HG03103 (cell line): ENCODE data around the gene PROX2.

Experiments used
- ATAC-seq: cut with Tn5 transposase; IDR thresholded peaks from one replicate; pipeline ENCODE4 v1.9.1; 2021; ENCODE audit warnings: low read depth; ENCODE audit not compliant: unreplicated experiment

Gene PROX2

GRCh38 chr14:74909911-74910310, 34.0 kb upstream of the PROX2 start:
- ATAC-seq = no peak

- no peak for ATAC-seq
Observed at GRCh38 chr14:74909501-74909900, 33.6 kb upstream of the PROX2 start.

GRCh38 chr14:74908861-74909341, 33.0 kb upstream of the PROX2 start:
- no peak for ATAC-seq

DNA sequence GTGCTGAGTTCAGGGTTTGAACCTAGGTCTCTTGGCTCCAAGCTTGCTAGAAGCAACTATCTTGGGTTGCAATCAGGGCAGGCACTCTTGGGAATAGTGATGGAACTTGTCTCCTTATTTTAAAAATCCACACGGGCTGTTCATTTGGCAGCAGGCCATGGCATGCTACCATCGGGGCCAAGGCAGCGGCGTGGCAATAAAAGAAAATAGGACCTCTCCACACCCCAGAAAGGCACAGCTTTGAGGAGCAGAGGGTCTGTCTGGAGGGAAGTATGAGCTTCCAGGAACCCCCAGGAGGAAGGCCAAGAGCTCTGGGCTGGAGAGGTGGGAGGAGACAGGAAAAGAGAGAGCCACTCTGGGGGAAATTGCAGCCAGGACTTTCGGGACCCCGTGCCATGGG, 31.8 kb upstream of the PROX2 start:
- ATAC-seq = no peak

DNA sequence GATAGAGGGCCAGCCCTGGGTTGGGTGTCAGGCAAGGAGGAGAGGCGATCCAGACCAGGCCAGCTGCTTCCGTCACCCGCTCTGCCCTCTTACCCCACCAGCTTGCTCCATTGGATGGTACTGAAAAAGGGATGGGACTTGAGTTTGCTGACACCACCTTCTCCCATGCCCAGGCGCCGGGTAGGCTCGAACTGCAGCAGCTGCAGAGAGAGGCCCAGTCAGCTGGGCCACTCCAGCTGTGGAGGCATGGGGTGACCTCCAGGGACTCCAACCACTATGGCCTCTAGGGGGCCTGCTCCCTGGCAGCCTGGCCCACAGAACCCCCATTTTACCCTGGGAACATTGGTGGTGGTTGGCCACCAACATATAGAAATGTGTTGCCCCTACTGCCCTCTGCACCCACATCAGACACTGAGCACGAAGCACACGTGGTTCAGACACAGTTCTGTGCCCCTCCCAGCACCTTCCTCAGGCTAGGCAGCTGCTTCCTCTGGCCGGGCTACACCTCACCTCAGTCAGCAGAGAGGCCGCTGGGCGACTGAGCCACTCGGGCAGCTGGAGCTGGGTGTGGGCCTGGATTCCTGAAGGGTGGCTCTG, 31.1 kb upstream of the PROX2 start:
- ATAC-seq = no peak

GRCh38 chr14:74905595-74906142, 29.7 kb upstream of the PROX2 start:
- ATAC-seq = no peak

GRCh38 chr14:74904635-74905503, 28.9 kb upstream of the PROX2 start:
- no peak for ATAC-seq

DNA sequence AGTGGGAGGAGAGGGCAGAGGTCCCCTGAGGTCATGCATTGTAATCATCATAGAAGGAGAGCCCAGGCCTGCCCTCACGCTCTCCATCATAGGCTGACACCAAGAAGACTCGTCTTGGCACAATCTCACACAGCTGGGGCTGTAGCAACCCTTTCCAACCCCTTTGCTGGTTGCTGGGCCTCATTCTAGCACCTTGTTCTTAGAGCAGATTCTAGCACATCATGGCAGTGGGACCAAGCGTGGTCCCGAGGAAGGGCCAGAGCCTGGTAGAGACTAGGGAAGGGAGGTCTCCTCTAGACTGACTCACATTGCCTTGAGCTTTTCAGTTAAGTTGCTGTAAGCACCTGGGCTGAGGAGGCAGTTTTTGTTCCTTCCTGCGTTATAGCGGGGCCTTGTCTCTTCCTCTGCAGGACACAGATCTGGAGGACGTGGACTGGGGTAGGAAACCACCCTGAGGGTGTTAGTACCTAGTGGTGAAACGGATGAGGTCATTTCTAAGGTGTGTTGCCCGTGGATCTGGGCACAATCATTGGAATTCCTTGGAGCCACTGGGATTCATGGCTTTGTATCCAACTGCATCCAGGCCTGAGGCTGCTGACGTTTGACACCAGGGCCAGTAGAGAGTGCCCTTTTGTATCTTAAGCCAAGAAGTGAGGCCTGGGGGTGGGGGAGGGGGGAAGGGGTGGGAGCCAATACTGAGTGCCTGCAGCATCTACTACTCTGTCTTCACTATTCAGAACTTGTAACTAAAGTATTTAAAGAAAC, 27.2 kb upstream of the PROX2 start:
- ATAC-seq = no peak

DNA sequence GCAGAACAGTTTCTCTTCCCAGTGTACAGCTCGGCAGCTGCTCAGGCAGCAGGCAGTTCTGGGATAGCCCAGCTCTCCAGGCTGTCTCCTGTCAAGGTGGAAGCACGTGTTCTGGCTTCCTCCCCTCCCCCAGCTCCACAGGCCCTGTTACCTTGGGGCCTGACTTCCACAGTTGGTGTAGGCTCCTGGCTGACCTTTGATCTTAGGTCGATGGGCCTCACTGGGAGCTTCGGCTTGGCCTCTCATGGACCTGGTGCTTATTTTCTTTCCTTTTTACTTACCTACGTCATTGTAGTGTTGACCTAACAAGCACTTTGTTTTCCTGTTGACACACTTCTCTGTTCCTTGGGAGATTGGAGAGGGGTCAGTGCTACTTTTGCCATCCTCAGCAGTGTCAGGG, 22.7 kb upstream of the PROX2 start:
- ATAC-seq = no peak

- no peak for ATAC-seq
Observed at GRCh38 chr14:74898083-74898482, 22.1 kb upstream of the PROX2 start.

GRCh38 chr14:74897642-74898041, 21.7 kb upstream of the PROX2 start:
- no peak for ATAC-seq

DNA sequence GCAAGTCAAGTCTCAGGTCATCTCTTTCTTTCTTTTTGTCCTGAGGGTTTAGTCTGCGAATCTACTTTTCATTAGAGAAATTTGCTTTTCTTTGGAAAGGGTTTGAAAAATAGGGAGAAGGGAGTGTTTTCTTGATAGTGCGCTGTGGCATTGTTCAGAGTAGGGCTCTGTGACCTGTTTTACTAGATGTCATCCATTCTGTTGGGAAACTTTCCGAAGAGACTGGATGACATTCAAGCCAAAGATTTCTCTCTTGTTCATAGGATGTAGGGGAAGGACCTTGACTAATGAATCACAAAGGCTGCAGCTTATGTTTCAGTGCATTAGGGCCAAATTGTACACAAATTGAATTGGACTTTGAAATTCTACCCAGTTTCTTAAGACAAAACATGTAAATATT, 20.5 kb upstream of the PROX2 start:
- no peak for ATAC-seq

DNA sequence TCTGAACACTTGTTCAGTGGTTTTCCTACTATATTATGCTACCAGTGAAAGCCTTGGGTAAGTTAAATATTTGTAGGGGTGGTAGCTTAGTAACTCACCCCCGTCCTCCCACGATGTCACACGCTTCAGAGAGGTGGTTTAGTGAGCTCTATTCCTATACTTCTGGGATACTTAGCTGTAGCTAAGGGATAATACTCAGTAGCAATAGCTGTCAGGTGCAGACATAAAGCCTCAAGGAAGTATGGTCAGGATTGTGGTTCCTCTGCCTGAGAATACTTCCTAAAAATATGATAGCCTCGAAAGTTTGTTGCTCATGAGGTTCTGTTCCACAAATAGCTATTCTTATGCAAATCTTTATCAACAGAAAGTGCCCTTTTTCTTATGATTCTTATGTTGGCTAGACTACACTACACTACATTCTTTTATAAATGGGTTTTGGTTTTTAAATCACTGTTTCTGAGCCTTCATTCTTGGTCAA, 17.7 kb upstream of the PROX2 start:
- ATAC-seq = no peak

- no peak for ATAC-seq
Observed at GRCh38 chr14:74892745-74893144, 16.8 kb upstream of the PROX2 start.

DNA sequence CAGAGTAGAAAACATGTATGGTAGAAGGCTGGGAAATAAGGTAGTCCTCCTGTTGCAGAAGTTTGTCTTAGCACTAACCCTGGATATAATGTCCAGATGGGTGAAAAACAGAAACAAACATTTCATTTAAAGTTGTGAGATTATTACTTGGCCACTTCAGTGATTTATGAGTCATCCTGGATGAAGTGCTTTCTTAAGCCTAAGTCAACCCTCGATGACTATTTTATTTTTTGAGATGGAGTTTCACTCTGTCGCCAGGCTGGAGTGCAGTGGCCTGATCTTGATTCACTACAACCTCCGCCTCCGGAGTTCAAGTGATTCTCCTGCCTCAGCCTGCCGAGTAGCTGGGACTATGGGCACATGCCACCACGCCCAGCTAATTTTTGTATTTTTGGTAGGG, 15.9 kb upstream of the PROX2 start:
- no peak for ATAC-seq

DNA sequence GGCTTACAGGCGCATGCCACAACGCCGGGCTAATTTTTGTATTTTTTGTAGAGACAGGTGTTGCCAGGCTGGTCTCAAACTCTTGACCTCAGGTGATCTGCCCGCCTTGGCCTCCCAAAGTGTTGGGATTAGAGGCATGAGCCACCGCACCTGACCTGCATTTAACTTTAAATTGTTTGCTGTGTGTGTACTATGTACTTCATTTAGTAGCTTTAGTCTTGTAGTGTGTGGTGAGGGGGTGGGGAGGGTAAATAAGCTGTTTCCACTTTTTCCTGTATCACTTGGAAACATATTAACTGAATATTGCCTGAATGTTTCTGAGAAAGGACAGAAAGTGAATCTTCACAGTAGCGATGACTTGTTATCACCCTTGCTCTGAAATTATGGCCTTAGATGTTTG, 14.3 kb upstream of the PROX2 start:
- no peak for ATAC-seq

DNA sequence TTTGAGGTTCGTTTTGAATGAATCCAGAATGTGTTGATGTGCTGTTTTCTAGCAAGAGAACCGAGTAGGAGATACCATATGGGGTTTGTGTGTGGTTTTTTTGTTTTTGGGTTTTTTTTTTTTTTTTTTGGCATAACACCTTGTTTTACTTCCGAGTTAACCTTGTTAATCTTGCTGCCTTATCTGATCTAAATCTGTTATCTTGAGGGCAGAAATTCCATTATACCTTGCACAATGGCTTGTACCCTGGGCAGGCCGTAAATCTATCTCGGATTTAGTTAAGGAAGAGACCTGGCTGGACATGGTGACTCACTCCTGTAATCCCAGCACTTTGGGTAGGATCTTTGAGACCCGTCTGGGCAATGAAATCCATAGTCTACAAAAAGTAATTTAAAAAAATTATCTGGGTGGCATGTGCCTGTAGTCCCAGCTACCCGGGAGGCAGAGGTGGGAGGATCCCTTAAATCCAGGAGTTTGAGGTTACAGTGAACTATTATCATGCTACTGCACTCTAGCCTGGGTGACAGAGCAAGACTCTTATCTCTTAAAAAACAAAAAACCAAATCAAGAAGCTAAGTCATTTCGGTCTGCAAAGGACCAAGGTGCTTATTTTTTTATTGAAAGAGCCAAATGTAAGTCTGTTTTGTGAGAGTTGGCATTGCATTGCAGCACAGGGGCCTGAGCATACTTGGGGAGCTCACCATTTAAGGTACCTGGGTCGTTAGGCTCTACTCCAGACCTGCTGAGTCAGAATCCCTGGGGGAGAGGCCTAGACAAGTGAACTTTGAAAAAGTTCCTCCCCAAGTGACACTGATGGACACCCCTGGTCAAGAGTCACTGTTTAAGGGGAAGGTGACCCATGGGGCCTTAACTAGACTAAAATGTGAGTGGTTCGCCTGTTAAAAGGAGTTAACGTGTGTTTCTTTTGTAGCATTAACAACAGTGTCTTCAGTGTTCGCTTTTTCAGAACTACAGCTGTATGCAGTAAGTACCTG, 12.5 kb upstream of the PROX2 start:
- no peak for ATAC-seq

GRCh38 chr14:74886001-74886400, 10.1 kb upstream of the PROX2 start:
- no peak for ATAC-seq

DNA sequence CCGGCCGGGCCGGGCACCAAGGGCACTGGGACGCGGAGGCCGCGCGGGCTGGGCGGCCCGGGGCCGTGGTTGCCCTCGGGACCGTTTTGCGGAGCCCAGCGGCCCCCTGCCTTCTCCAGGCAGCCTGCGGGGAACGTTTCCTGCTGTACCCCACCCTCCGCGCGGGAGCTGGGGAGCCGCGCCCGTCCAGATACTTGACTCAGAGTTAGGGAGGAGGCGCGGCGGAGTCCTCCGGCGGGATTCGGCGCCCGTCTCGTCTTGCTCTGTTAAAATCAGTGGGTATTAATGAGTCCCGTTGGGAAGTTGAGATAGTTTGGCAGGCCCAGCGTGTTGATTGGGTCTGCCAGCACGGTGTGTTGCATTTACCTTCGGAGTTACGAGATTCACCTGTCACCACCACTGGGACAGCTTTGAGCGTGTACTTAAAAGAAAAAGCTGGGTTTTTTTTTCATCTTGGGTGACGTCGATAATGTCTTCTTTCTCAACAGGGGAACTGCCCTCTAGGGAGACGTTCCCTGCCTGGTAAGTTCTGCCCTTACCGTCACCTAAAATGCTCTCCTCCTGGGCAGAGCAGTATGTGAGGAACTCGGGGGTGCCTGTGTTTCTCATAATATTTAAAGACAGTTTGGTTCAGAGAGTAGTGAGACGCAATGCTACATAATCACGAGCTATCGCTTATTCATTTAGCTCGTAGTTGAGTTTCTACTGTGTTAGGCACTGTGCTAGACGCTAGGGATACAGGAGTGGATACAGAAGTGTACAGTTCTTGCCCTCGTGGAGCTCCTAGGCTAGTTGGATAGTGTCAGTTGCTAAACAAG, 6.4 kb upstream of the PROX2 start:
- ATAC-seq = peak; percentile 19
